T-helper 9 cell (primary cell): ENCODE measurements around the gene ZBP1.

Experiments used
- DNase-seq: peaks from one replicate; pipeline ENCODE4 v3.0.0-alpha.2; 2020

The ZBP1 gene

GRCh38 chr20:57596358-57596757 lies 23.9 kb downstream of the ZBP1 start:
- DNase-seq, result no peak

- DNase-seq, result no peak
Observed at GRCh38 chr20:57595041-57596030, 24.9 kb downstream of the ZBP1 start.

GRCh38 chr20:57594092-57594951 lies 25.9 kb downstream of the ZBP1 start:
- DNase-seq, result peak; percentile 67

- no peak for DNase-seq
Observed at GRCh38 chr20:57593134-57593886, 26.9 kb downstream of the ZBP1 start.

- DNase-seq, result no peak
Observed at GRCh38 chr20:57592263-57593092, 27.7 kb downstream of the ZBP1 start.

GRCh38 chr20:57591289-57592229 lies 28.7 kb downstream of the ZBP1 start:
- no peak for DNase-seq

- DNase-seq, result no peak
Observed at GRCh38 chr20:57590485-57591288, 29.5 kb downstream of the ZBP1 start.

GRCh38 chr20:57589728-57590484 lies 30.3 kb downstream of the ZBP1 start:
- DNase-seq, result no peak

- no peak for DNase-seq
Observed at GRCh38 chr20:57589123-57589727, 31.0 kb downstream of the ZBP1 start.

- DNase-seq, result no peak
Observed at GRCh38 chr20:57588596-57588995, 31.6 kb downstream of the ZBP1 start.

- no peak for DNase-seq
Observed at GRCh38 chr20:57587989-57588377, 32.2 kb downstream of the ZBP1 start.

- DNase-seq, result no peak
Observed at GRCh38 chr20:57587278-57587988, 32.8 kb downstream of the ZBP1 start.

GRCh38 chr20:57586943-57587277 lies 33.3 kb downstream of the ZBP1 start:
- DNase-seq, result no peak

GRCh38 chr20:57586370-57586793 lies 33.8 kb downstream of the ZBP1 start:
- no peak for DNase-seq

GRCh38 chr20:57585466-57586213 lies 34.6 kb downstream of the ZBP1 start:
- no peak for DNase-seq

GRCh38 chr20:57584768-57585461 lies 35.3 kb downstream of the ZBP1 start:
- no peak for DNase-seq
